ENCODE data around the gene GDI2.
"Not testable (repeated sequence)": the region's sequence is repeated elsewhere in the genome, so short reads cannot be mapped to it uniquely, and the experiment has no call there.

GDI2 gene

GRCh38 chr10:5782174-5782573, 31.1 kb downstream of the GDI2 start:
- DNase-seq (ENCODE audit: low spot score) = no peak

GRCh38 chr10:5779730-5780129, 33.5 kb downstream of the GDI2 start:
- DNase-seq (ENCODE audit: low spot score) = no peak

GRCh38 chr10:5777758-5778157, 35.5 kb downstream of the GDI2 start:
- DNase-seq (ENCODE audit: low spot score) = not testable (repeated sequence)

GRCh38 chr10:5776881-5777197, 36.4 kb downstream of the GDI2 start:
- DNase-seq (ENCODE audit: low spot score) = peak; percentile 40

- DNase-seq (ENCODE audit: low spot score) = peak; percentile 21
These were observed 36.9 kb downstream of the GDI2 start for GRCh38 chr10:5776136-5776880.

GRCh38 chr10:5775685-5776084, 37.5 kb downstream of the GDI2 start:
- DNase-seq (ENCODE audit: low spot score) = peak; percentile 33

- no peak for DNase-seq (ENCODE audit: low spot score)
These were observed 38.1 kb downstream of the GDI2 start for GRCh38 chr10:5774987-5775620.

GRCh38 chr10:5766189-5766588, 47.0 kb downstream of the GDI2 start:
- DNase-seq (ENCODE audit: low spot score) = no peak

GRCh38 chr10:5765617-5766016, 47.6 kb downstream of the GDI2 start:
- DNase-seq (ENCODE audit: low spot score) = no peak

GRCh38 chr10:5764422-5765297, 48.6 kb downstream of the GDI2 start:
- no peak for DNase-seq (ENCODE audit: low spot score)

- DNase-seq (ENCODE audit: low spot score) = no peak
These were observed 50.7 kb downstream of the GDI2 start for GRCh38 chr10:5762531-5762930.

GRCh38 chr10:5761220-5761619, 52.0 kb downstream of the GDI2 start:
- no peak for DNase-seq (ENCODE audit: low spot score)

- DNase-seq (ENCODE audit: low spot score) = no peak
These were observed 52.7 kb downstream of the GDI2 start for GRCh38 chr10:5760515-5760914.

GRCh38 chr10:5758927-5759326, 54.3 kb downstream of the GDI2 start:
- no peak for DNase-seq (ENCODE audit: low spot score)

- DNase-seq (ENCODE audit: low spot score) = no peak
These were observed 55.3 kb downstream of the GDI2 start for GRCh38 chr10:5757766-5758517.

- DNase-seq (ENCODE audit: low spot score) = no peak
These were observed 60.8 kb downstream of the GDI2 start for GRCh38 chr10:5752301-5752871.

- no peak for DNase-seq (ENCODE audit: low spot score)
These were observed 61.5 kb downstream of the GDI2 start for GRCh38 chr10:5751601-5752253.

GRCh38 chr10:5748394-5748803, 64.8 kb downstream of the GDI2 start:
- DNase-seq (ENCODE audit: low spot score) = no peak

GRCh38 chr10:5746197-5746596, 67.0 kb downstream of the GDI2 start:
- DNase-seq (ENCODE audit: low spot score) = no peak

- no peak for DNase-seq (ENCODE audit: low spot score)
These were observed 68.4 kb downstream of the GDI2 start for GRCh38 chr10:5744849-5745248.

- DNase-seq (ENCODE audit: low spot score) = no peak
These were observed 69.5 kb downstream of the GDI2 start for GRCh38 chr10:5743736-5744135.

Measured in Ammon's horn (tissue), 1 donor.